Testis (tissue), 3 donors: ENCODE results near the gene NGRN. TPM values are rescaled to one million over a fixed set of nuclear protein-coding genes. Genes with fewer than 3 reads are reported as not detected.

Source experiments
- DNase-seq: peaks from one replicate; pipeline ENCODE4 v3.0.0-alpha.2; 2019
- H3K27ac ChIP-seq, 2 donors: fragments of 200-600 bp; sonication (generic); one replicate each; pipeline ENCODE4 v1.5.1; 2019
- H3K27me3 ChIP-seq: fragments of 200-600 bp; sonication (generic); one replicate; pipeline ENCODE4 v1.5.1; 2019
- H3K36me3 ChIP-seq: fragments of 200-600 bp; sonication (generic); one replicate; pipeline ENCODE4 v1.5.1; 2017; ENCODE audit warnings: low read depth; ENCODE audit errors: missing control alignments
- H3K4me1 ChIP-seq: fragments of 200-600 bp; sonication (generic); one replicate; pipeline ENCODE4 v1.5.1; 2019
- H3K4me3 ChIP-seq, 2 donors: fragments of 200-600 bp; sonication (generic); one replicate each; pipeline ENCODE4 v1.5.1; 2017 to 2019
- H3K9me3 ChIP-seq: fragments of 200-600 bp; sonication (generic); one replicate; pipeline ENCODE4 v1.5.1; 2017
- CTCF ChIP-seq, 3 experiments: fragments of 450-650 bp in 2 of 3; fragments of 200-600 bp in 1 of 3; sonication (generic) in 1 of 3; IDR thresholded peaks; one replicate each; pipeline ENCODE4 v1.5.1; 2016 to 2019; ENCODE audit warnings: antibody characterized with exemption in 3 of 3, mild to moderate bottlenecking in 2 of 3, moderate library complexity in 1 of 3
- POLR2A ChIP-seq: fragments of 450-650 bp; IDR thresholded peaks from one replicate; pipeline ENCODE4 v1.6.1; 2017; ENCODE audit warnings: antibody characterized with exemption, mild to moderate bottlenecking, moderate library complexity
- WGBS, 2 donors: methylation state at CpG; one replicate each; pipeline ENCODE4 v1.1.5; 2018; 5-methylcytosine and 5-hydroxymethylcytosine counted together
- intact Hi-C: fragments of 100-400 bp; cut with DNase I; formaldehyde crosslinking; loops from one replicate; pipeline ENCODE4 v1.15.1; 2023; ENCODE audit warnings: low total_unique reads
- polyA plus RNA-seq: library from polyadenylated mRNA; stranded (reverse); fragments of 350-450 nt; fragmentation: Illumina TruSeq; extraction: RNeasy Lipid Tissue Mini Kit (QIAGEN cat#74804); gene quantifications from one replicate; pipeline ENCODE4 v1.2.3, GENCODE V29; 2014; ENCODE audit warnings: low read depth, low replicate concordance; ENCODE audit not compliant: insufficient read depth
- total RNA-seq, 2 donors: library from RNA; depleted of rRNA; stranded (reverse); fragments of >200 nt; gene quantifications; one replicate each; pipeline ENCODE4 v1.2.3, GENCODE V29; 2016

NGRN gene
- total and polyA plus RNA-seq, 3 donors from 2014 or later, result 82.9 to 95.6 (median 86.1) TPM

- DNase-seq, result no peak
- H3K27ac ChIP-seq, result no peak overlapping the region
- WGBS, 2 donors, result 90 to 100% methylated on average over 2 of the region's 2 CpGs
Observed at GRCh38 chr15:90307661-90308060, 42.2 kb downstream of the NGRN start.

GRCh38 chr15:90309020-90309419, 43.5 kb downstream of the NGRN start:
- Histone ChIP-seq H3K27ac (no peak overlapping the region), H3K36me3 (no peaks in the 10 kb centered on the region), H3K4me1 (peaks cover 4% of the 10 kb centered on the region), H3K9me3 (no peaks in the 10 kb centered on the region), H3K27me3 (no peaks in the 10 kb centered on the region), H3K4me3 (no peak overlapping the region)
- intact Hi-C loops, result no loop called here
- TF ChIP-seq CTCF (IDR thresholded peaks at IDR 0.05) (no peak), POLR2A (no peak)
- WGBS, 2 donors, result 86 to 89% methylated on average over 4 of the region's 4 CpGs
- no peak for DNase-seq

More at GRCh38 chr15:90307661-90308060, 42.2 kb downstream of the NGRN start:
- intact Hi-C loops, result no loop called here
- no peaks in the 10 kb centered on the region for H3K36me3 ChIP-seq
- no peaks in the 10 kb centered on the region for H3K9me3 ChIP-seq
- TF ChIP-seq CTCF (IDR thresholded peaks at IDR 0.05) (no peak), POLR2A (no peak)
- H3K27me3 ChIP-seq, result no peaks in the 10 kb centered on the region
- peaks cover 4% of the 10 kb centered on the region for H3K4me1 ChIP-seq
- no peak overlapping the region for H3K4me3 ChIP-seq

DNA sequence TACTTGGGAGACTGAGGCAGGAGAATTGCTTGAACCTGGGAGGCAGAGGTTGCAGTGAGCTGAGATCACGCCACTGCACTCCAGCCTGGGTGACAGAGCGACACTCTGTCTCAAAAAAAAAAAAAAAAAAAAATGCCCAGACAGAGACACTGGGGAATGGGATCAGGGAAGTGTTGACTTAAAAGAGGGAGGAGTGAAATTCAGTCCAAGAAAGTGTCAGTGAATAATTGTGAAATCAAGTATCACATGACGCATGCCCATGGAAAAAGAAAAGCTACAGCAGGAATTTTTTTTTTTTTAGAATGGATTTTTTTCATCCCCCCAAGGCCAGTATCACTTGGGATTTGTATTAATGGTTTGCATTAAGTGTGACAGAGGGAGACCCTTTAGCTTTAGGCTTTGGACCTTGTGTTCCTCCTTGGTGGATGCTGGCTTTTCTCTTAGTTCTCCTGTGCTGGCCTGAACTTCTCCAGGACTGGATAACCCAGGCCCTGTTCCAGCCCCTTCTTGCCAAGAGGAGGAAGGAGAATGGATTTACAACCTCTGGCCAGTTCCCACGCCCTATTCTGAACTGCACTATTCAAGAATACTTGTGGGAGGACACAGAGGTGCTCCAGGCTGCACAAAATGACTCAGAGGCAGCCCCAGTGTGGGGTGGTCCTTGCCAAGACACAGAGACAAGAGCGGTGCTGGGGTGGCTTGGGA, 50.0 kb downstream of the NGRN start:
- intact Hi-C loops, result loop anchor here (10.0 kb wide), 1 partner anchor 169 kb away; no protein-coding TSS in a partner anchor
- no peaks in the 10 kb centered on the region for H3K36me3 ChIP-seq
- no peak overlapping the region for H3K27ac ChIP-seq
- 56 to 60% methylated on average over 5 of the region's 5 CpGs for WGBS, 2 donors
- TF ChIP-seq POLR2A (no peak), CTCF (IDR thresholded peaks at IDR 0.05) (no peak)
- no peaks in the 10 kb centered on the region for H3K9me3 ChIP-seq
- no peak overlapping the region for H3K4me3 ChIP-seq
- H3K4me1 ChIP-seq, result peaks cover 9% of the 10 kb centered on the region
- H3K27me3 ChIP-seq, result no peaks in the 10 kb centered on the region
- DNase-seq, result peak; percentile 72

DNA sequence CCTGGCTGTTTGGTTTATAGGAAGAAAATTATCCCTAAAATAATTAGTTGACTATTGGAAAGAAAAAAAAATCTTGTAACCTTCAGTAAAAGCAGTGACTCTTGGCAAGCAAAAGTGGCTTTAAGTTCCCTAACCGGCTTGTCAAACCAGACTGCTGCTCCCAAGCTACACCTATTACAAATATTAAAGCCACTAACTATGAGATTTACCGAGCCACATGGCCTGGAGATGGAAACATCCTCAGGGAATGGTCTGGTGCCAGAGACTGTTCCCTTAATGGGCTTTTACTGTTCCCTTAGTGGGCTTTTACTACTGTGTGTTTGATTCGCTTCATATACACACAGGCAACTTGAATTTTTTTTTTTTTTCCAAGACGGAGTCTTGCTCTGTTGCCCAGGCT, 50.7 kb downstream of the NGRN start:
- no peak for TF ChIP-seq POLR2A
- no peak for TF ChIP-seq CTCF (IDR thresholded peaks at IDR 0.05)
- no peaks in the 10 kb centered on the region for H3K36me3 ChIP-seq
- intact Hi-C loops, result loop anchor here (10.0 kb wide), 1 partner anchor 169 kb away; no protein-coding TSS in a partner anchor
- no peak overlapping the region for H3K4me3 ChIP-seq
- H3K27ac ChIP-seq, result no peak overlapping the region
- H3K9me3 ChIP-seq, result no peaks in the 10 kb centered on the region
- H3K27me3 ChIP-seq, result no peaks in the 10 kb centered on the region
- 56 to 60% methylated on average over 4 of the region's 4 CpGs for WGBS, 2 donors
- no peak for DNase-seq
- H3K4me1 ChIP-seq, result peaks cover 9% of the 10 kb centered on the region

DNA sequence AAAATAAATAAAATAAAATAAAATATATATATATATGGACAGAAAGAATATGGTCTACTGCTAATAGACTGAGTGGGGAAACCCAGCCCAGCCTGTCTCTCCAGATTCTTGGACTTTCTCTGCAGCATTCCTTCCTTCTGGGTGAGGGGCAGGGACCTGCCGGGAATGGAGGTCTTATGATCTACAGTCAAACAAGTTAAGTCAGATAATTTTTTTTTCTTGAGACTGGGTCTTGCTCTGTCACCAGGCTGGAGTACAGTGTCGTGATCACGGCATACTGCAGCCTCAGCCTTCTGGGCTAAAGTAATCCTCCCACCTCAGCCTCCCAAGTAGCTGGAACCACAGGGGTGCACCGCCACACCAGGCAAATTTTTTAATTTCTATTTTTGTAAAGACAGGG, 53.1 kb downstream of the NGRN start:
- 71 to 89% methylated on average over 4 of the region's 4 CpGs for WGBS, 2 donors
- DNase-seq, result no peak
- intact Hi-C loops, result loop anchor here (10.0 kb wide), 1 partner anchor 166 kb away; no protein-coding TSS in a partner anchor
- Histone ChIP-seq H3K27ac (no peak overlapping the region), H3K27me3 (no peaks in the 10 kb centered on the region), H3K9me3 (no peaks in the 10 kb centered on the region), H3K36me3 (no peaks in the 10 kb centered on the region), H3K4me1 (peaks cover 9% of the 10 kb centered on the region), H3K4me3 (no peak overlapping the region)
- TF ChIP-seq POLR2A (no peak), CTCF (IDR thresholded peaks at IDR 0.05) (no peak)
